ENCODE measurements around the gene DOC2A. TPM values are rescaled to one million over a fixed set of nuclear protein-coding genes. Genes with fewer than 3 reads are reported as not detected.

Gene DOC2A
- total RNA-seq, 1 donor from 2014 or later = not detected

- peak; percentile 45 for DNase-seq (ENCODE audit: low read depth)
These were observed 5.3 kb downstream of the DOC2A start for GRCh38 chr16:30005341-30006094.

- DNase-seq (ENCODE audit: low read depth) = no peak
These were observed 6.0 kb downstream of the DOC2A start for GRCh38 chr16:30004811-30005242.

- DNase-seq (ENCODE audit: low read depth) = no peak
These were observed 6.4 kb downstream of the DOC2A start for GRCh38 chr16:30004424-30004776.

GRCh38 chr16:30003670-30004423 lies 7.0 kb downstream of the DOC2A start:
- DNase-seq (ENCODE audit: low read depth) = no peak

- DNase-seq (ENCODE audit: low read depth) = no peak
These were observed 8.0 kb downstream of the DOC2A start for GRCh38 chr16:30002614-30003346.

GRCh38 chr16:30000735-30001631 lies 9.8 kb downstream of the DOC2A start:
- DNase-seq (ENCODE audit: low read depth) = no peak

GRCh38 chr16:29999605-30000004 lies 11.2 kb downstream of the DOC2A start:
- no peak for DNase-seq (ENCODE audit: low read depth)

GRCh38 chr16:29996766-29997250 lies 14.0 kb downstream of the DOC2A start:
- DNase-seq (ENCODE audit: low read depth) = no peak

- peak; percentile 97 for DNase-seq (ENCODE audit: low read depth)
These were observed 14.7 kb downstream of the DOC2A start, which contains the start of gene INO80E for GRCh38 chr16:29995911-29996765. Gene INO80E, plus strand, starts transcription at chr16:29996241. Its CDS starts 70 bp downstream, at chr16:29996311.

GRCh38 chr16:29995324-29995910 lies 15.4 kb downstream of the DOC2A start, which contains the start of gene HIRIP3:
Gene HIRIP3, minus strand, starts transcription at chr16:29995617. Its CDS starts 12 bp downstream, at chr16:29995605.
- DNase-seq (ENCODE audit: low read depth) = peak; percentile 85

GRCh38 chr16:29994600-29995323 lies 16.1 kb downstream of the DOC2A start:
- DNase-seq (ENCODE audit: low read depth) = no peak

GRCh38 chr16:29993903-29994599 lies 16.8 kb downstream of the DOC2A start:
- no peak for DNase-seq (ENCODE audit: low read depth)

GRCh38 chr16:29993191-29993902 lies 17.5 kb downstream of the DOC2A start:
- no peak for DNase-seq (ENCODE audit: low read depth)

GRCh38 chr16:29992344-29992967 lies 18.4 kb downstream of the DOC2A start:
- no peak for DNase-seq (ENCODE audit: low read depth)

GRCh38 chr16:29991571-29991904 lies 19.3 kb downstream of the DOC2A start:
- no peak for DNase-seq (ENCODE audit: low read depth)

GRCh38 chr16:29990883-29991570 lies 19.8 kb downstream of the DOC2A start:
- DNase-seq (ENCODE audit: low read depth) = no peak
